IPS DF 4.7 (cell line): ENCODE results near the gene MED6.
A peak's percentile ranks its signal among the peaks of the same experiment; 100 is the strongest.

ENCODE experiments used
- DNase-seq: peaks from one replicate; pipeline ENCODE4 v3.0.0-alpha.2; 2013; ENCODE audit warnings: low spot score; ENCODE audit errors: extremely low read depth

Gene MED6

GRCh38 chr14:70599345-70599744, 1.1 kb downstream of the MED6 start:
- DNase-seq: no peak

GRCh38 chr14:70597731-70598130, 2.7 kb downstream of the MED6 start:
- no peak for DNase-seq

GRCh38 chr14:70595443-70596185, 4.8 kb downstream of the MED6 start:
- no peak for DNase-seq

GRCh38 chr14:70594461-70594860, 6.0 kb downstream of the MED6 start:
- no peak for DNase-seq

- DNase-seq: no peak
Observed at GRCh38 chr14:70585231-70585630, 15.2 kb downstream of the MED6 start.

GRCh38 chr14:70576891-70577290, 23.6 kb downstream of the MED6 start:
- DNase-seq: no peak

GRCh38 chr14:70573050-70573449, 27.4 kb downstream of the MED6 start:
- DNase-seq: no peak

- DNase-seq: no peak
Observed at GRCh38 chr14:70571139-70571538, 29.3 kb downstream of the MED6 start.

- peak; percentile 22 for DNase-seq
Observed at GRCh38 chr14:70567791-70568190, 32.7 kb downstream of the MED6 start.

GRCh38 chr14:70563869-70564268, 36.6 kb downstream of the MED6 start:
- no peak for DNase-seq

- no peak for DNase-seq
Observed at GRCh38 chr14:70563417-70563816, 37.0 kb downstream of the MED6 start.

- no peak for DNase-seq
Observed at GRCh38 chr14:70558356-70558755, 42.1 kb downstream of the MED6 start.

GRCh38 chr14:70555890-70556289, 44.6 kb downstream of the MED6 start:
- DNase-seq: no peak

- DNase-seq: no peak
Observed at GRCh38 chr14:70538087-70538486, 62.4 kb downstream of the MED6 start.

- DNase-seq: no peak
Observed at GRCh38 chr14:70536830-70537229, 63.6 kb downstream of the MED6 start.

- DNase-seq: no peak
Observed at GRCh38 chr14:70534904-70535303, 65.6 kb downstream of the MED6 start, which contains the start of gene ADAM20. ADAM20 (minus strand) TSS chr14:70535004; CDS start chr14:70524757, 10,247 bp downstream.
